NCI-H526 (cell line): Measurements from ENCODE around the gene CES2.
A peak's percentile ranks its signal among the peaks of the same experiment; 100 is the strongest.
"Not testable (repeated sequence)": the region's sequence is repeated elsewhere in the genome, so short reads cannot be mapped to it uniquely, and the experiment has no call there.

Experiments used
- DNase-seq, 2 experiments: peaks; one replicate each; lab custom pipeline; 2025; lab: John Stamatoyannopoulos, UW

Gene CES2

DNA sequence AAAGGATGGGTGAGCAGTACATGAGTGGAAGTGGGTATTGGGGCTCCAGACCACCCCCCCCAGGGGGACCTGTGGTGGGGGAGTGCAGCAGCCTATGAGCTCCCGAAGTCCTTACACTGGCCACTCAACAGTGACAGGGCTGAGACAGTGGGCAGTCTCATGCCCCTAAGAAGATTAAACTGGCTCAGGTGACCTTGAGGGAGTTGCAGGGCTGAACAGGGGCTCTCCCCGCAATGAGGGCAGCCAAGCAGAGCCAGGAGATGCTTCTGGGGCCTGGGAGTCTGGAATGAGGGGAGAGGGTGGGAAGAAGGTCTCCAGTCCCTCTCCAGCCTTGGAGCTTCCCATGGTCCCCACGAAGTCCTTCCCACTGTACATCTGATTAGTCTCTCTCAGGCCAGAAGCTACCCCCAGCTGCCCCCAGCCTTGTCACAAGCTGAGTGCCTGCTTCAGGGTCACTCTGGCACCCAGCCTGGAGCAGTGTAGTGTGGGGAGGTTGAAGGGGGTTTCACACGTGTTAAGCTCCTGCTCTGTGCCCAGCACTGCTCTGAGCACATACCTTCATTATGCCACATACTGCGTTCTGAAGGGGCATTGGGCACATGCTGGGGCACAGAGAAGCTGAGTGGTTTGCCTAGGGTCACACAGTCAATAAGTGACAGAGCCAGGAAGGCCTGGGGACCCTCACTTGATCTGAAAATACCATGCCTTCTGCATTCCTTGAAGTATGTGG lies 15.6 kb upstream of the CES2 start:
- no peak for DNase-seq

DNA sequence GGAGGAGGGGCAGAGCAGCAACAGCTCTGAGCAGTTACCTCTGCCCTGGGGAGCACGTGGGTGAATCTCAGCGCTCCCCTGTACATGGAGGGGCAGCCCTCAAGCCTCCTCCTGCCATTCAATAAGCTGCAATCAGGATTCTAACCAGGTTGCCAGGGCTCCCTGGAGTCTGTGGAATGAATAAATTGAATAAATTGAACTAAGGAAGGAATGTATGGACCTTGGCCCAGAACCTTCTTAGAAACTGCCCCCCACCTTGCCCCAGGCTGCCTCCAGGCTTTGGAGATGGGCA lies 15.1 kb upstream of the CES2 start:
- DNase-seq = no peak

DNA sequence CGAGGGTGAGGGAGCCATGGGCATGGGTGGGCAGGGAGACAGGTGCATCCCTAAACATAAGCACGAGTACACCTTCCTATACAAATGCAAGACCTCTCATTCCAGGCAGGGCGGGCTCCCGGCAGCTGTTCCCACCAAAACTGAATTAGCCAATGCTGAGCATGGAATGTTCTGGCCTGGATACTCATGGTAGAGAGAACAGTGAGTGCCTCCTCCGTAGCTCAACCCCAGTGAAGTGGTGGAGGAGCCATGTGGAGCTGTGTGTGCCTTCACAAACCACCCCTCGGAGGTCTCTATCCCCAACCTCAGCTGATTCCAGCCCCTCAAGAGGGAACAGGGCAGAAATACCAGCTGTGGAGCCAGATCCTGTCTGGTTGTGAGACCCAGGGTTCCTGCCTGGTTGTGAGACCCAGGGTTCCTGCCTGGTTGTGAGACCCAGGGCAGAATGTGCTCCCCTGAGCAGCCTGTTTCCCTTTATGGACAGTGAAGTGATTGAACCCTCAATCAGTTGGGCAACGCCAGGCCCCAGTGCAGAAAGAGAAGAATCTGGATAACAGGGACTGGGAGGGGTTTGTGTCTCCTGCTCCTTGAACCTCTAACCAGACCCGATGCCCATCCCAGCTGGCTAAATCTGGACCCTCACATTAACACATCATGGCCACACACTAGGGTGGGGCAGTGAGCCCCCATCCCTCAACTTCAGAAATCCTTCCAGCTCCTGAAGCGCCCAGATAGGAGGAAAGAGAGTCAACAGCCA lies 14.2 kb upstream of the CES2 start:
- DNase-seq = no peak

DNA sequence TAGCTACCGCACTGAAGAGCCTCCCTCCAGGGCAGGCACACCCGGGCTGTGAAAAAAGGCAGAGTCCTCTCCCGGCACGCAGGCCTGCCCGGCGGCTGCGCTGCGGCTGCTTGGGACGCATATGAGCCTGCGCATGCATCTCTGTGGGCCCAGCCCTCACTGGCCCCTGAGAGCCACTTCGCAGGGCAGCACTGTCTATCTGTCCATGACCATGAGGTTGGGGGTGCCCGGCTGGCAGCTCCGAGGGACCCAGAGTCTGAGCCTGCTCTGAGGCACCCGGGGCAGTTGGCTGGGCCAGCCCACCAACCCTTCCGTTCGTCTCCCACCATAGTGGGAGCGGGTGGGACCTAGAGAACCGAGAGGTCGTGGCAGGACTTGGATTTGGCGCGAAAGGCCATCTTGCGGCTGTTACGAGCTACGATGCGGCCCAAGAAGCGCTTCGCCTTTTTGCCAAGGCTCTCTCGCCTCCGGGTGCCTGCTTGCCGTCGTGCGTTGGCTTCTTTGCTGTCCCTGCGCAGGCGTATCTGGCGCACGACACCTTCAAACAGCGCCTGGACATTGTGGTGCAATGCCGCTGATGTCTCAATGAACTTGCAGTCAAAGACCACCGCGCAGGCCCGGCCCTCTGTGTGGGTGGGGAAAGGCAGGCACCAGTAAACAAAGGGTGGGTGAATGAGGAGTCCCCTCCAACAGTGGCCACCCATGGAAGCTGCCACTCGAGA lies 13.4 kb upstream of the CES2 start:
- no peak for DNase-seq

DNA sequence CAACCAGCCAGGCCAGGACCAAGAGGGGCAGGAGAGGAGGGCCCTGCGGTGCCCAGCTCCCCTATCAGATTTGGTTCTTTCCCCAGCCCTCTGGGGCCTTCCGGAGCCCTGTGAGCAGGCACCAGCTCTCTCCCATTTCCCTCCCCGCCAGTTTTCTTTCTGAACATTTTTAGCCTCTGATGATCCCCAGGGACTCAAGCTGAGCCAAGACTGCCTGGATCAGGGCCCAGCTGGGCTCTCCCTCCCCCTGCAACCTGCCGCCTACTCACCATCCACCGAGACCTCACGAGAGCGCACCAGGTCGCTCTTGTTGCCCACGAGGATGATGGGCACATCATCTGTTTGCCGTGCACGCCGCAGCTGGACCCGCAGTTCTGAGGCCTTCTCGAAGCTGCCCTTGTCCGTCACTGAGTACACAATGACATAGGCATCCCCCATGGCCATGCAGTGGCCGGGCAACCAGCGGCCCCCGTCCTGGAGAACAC lies 12.0 kb upstream of the CES2 start:
- peak in 1 of 2 experiments; percentile 7 for DNase-seq

- no peak for DNase-seq
These were observed 11.4 kb upstream of the CES2 start for GRCh38 chr16:66923866-66924265.

DNA sequence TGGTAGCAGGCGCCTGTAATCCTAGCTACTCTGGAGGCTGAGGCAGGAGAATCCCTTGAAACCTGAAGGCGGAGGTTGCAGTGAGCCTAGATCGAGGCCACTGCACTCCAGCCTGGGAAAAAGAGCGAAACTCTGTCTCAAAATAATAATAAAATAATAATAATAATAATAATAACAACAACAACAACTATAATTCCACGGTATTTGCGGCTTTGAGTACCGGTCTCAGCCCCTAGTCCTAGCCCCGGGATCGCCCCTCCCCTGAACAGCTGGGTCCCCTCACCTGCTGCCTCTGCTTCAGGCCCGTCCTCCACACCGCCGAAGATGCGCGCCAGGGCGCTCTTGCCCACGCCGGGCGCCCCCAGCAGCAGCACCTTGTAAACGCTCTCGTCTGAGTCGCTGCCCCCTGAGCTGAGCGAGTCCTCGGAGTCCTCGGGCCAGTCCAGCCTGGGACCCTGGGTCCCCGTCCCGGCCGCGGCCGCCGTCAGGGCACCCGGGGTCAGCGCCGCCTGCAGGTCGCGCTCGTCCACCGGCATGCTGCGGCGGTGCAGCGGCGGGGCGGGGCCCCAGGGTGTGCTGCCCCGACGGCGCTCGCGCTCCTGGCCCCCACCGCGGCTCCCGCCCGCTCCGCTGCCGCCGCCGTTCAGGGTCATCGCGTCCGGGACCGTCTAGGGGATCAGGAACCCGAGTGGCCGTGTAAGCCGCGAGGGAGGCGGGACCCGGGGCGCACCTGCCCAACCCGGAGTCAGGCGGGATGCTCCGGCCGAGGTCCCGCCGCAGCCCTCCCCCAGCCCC lies 10.6 kb upstream of the CES2 start:
- DNase-seq = peak in 1 of 2 experiments; percentile 24

- no peak for DNase-seq
These were observed 9.9 kb upstream of the CES2 start, which contains the start of gene RRAD for GRCh38 chr16:66925322-66925840. Gene RRAD, minus strand, starts transcription at chr16:66925535. Its CDS starts 356 bp downstream, at chr16:66925179.

- no peak for DNase-seq
These were observed 9.0 kb upstream of the CES2 start for GRCh38 chr16:66926171-66926947.

DNA sequence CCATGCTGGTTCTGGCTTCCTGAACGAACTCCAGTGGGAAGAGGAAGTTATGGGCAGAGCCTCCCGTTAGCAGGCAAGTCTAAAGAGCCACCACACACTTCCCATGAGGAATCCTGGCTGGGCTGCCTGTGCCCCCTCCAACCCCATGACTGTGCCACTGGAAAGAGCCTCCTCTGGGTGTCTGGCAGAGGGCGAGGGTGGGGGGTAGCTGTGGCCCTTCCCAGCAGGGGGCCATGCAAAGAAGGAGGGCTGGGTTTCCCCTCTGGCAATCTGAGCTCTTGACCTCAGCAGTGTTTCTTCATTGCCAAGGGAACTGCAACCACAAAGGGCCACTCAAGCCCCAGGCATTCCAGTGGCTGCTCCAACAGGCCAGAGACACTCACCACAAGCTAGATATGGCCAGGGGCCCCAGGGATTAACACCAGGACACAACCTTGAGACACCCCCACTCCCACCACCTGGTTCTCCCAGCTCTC lies 8.3 kb upstream of the CES2 start:
- no peak for DNase-seq

- no peak for DNase-seq
These were observed 7.2 kb upstream of the CES2 start for GRCh38 chr16:66927918-66928649.

DNA sequence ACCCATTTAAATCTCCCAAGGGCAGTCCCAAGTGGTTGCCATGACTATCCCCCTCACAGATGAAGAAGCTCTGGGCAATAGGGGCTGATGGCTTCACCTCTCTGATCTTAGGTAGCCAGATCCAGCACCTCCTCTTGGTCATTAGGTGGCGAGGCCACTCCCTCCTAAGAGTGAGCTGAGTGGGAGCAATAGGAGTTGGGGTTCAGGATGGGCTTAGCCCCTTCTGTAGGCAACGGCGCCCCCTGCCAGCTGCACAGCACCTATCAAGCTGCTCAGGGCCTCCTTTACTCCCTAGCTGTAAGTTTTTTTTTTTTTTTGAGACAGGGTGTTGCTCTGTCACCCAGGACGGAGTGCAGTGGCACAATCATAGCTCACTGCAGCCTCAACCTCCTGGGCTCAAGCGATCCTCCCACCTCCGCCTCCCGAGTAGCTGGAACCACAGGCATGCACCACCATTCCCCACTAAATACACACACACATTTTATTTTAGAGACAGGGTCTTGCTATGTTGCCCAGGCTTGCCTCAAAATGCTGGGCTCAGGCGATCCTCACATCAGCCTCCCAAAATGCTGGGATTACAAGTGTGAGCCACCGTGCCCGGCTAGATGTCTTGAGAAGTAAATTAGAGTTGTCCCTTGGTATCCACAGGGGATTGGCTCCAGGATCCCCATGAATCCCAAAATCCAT lies 6.5 kb upstream of the CES2 start:
- DNase-seq = peak in 1 of 2 experiments; percentile 11

GRCh38 chr16:66930189-66930588 lies 5.1 kb upstream of the CES2 start:
- no peak for DNase-seq

GRCh38 chr16:66931665-66932064 lies 3.7 kb upstream of the CES2 start:
- no peak for DNase-seq

- DNase-seq = no peak
These were observed 3.2 kb upstream of the CES2 start for GRCh38 chr16:66932076-66932475.

DNA sequence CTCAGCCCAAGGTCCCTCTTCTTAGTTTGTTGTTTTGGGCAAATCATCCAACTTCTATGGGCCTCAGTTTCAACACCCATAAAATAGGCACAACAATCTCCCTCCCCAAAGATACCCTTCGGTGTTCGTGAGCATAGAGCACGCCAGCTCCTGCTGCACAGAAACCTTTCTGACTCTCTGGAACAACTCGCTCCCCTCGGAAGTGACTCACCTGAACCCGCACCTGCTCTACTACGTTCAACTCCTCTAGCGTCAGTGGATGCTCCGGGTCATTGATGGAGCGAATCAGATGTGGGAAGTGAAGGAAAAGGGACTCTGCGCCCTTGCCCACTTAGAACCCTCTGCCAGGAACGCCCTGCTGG lies 1.6 kb upstream of the CES2 start:
- peak in 1 of 2 experiments; percentile 21 for DNase-seq

DNA sequence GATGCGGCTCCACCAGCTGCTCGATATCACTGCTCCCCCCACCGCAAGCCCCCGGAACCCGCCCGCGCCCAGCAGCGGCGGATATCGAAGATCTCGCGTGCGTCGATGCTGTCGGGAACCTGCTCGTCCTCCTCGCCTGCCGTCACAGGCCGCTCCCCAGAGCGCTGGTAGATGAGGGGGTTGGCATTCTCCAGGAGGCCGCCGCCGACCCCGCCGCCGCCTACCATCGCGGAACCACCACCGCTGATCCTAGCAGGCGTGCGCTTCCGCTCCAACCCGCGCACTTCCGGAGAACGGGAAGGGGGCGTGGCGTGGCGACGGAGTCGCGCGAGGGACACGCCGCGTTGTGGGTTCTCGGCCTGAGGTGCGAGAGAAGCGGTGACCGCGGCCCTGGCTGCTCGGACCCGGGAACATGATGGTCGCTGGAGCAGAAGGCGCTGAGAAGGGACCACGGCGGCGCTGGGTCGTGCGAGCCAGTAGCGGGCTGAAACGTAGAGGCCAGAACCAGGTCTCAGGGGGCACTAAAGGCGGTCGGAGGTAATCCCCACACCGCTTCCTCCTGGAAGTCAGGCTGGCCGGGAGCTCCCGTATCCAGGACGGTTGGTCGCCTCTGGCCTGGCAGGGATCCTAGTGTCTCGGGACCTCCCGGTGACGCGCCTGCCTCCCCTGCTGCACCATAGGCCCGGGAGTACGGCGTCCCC lies 1.0 kb upstream of the CES2 start, which contains the start of gene CIAO2B:
CIAO2B (minus strand) TSS at position 265 of the 701 bp plus-strand sequence; CDS start at position 227, 38 bp downstream.
- peak; percentile 23 to 81 for DNase-seq

DNA sequence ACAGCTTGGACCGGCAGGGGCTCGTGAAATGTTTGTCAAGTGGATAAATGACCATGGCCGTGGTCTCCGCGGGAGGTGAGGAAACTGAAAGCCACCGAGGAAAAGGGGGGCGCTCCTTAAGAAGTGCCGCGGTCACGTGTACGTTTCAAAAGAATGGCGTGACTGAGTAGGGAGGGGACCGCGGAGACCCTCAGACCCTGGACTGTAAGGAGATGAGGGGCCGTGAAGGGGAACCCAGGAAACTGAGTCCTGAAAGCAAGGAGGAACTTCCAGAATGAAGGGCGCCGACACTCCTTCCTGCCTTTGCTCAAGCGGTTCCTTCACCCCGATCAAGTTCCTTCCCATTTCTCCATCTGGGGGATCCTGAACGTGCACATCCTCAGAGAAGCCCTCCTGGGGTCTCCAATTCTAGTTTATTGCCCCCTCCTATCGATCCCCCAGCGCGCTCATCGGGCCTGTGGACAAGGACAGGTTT lies 440 bp upstream of the CES2 start:
- not testable (repeated sequence) for DNase-seq

DNA sequence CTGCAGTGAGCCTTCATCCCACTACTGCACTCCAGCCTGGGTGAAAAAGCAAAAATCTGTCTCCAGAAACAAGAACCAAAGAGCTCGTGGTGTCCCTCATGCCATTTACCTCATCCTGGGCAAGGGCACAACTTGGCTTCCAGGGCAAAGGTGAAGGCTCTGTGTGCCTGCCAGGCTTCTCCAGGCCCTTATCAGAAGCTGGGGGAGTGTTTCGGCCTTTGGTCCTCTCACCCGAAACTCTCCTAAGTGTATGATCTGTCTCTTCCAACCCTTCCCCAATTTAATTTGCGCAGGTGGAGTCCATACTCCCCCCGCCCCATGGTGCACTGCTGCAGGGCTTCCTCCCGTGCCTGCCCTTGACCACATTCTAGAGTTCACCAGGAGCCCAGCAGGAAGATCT lies 1.1 kb downstream of the CES2 start:
- DNase-seq = no peak
